ENCODE results near the gene UTP18. TPM values are rescaled to one million over a fixed set of nuclear protein-coding genes. Genes with fewer than 3 reads are reported as not detected.

The UTP18 gene
- total and polyA plus RNA-seq, 7 experiments from 2014 or later = 31.1 to 71.6 (median 46.2) TPM

GRCh38 chr17:51240275-51240674, 20.1 kb upstream of the UTP18 start:
- H3K27ac Mint-ChIP-seq = peak overlapping the region in 5 of 9 donors; percentile 28 to 81 (median 38)
- H3K9me3 Mint-ChIP-seq = no peaks in the 10 kb centered on the region
- peaks cover 26 to 75% (median 60%) of the 10 kb centered on the region in 7 donors for H3K4me1 Mint-ChIP-seq
- no peak for DNase-seq
- ATAC-seq = no peak
- H3K4me1 ChIP-seq (ENCODE audit: control insufficient read depth in 2 of 2, insufficient read depth in 2 of 2, low read length in 2 of 2) = no peaks in the 10 kb centered on the region
- no peak overlapping the region for H3K4me3 Mint-ChIP-seq
- no peaks in the 10 kb centered on the region for H3K27me3 Mint-ChIP-seq
- H3K27ac ChIP-seq (ENCODE audit: low read depth, low read length) = no peak overlapping the region
- H3K36me3 Mint-ChIP-seq = peaks cover 0 to 12% (median 0%) of the 10 kb centered on the region in 5 donors
- H3K4me3 ChIP-seq (ENCODE audit: low read length) = no peak overlapping the region
- intact Hi-C loops (cut with micrococcal nuclease) = no loop called here
- H3K27me3 ChIP-seq (ENCODE audit: control insufficient read depth in 2 of 2, insufficient read depth in 2 of 2, low read length in 2 of 2) = no peaks in the 10 kb centered on the region
- ChIA-PET CTCF (no interaction called here), POLR2A (interaction anchor here (0.6 kb wide), 1 partner anchor 17 kb away, joined by 3 read pairs; no protein-coding TSS in a partner anchor)
- H3K36me3 ChIP-seq (ENCODE audit: control insufficient read depth in 2 of 3, insufficient read depth in 3 of 3, low read length in 3 of 3) = no peaks in the 10 kb centered on the region
- H3K9me3 ChIP-seq (ENCODE audit: control insufficient read depth in 2 of 3, low read length in 3 of 3) = no peaks in the 10 kb centered on the region

GRCh38 chr17:51244041-51244440, 16.3 kb upstream of the UTP18 start:
- POLR2A ChIA-PET = no interaction called here
- DNase-seq = no peak
- H3K4me1 ChIP-seq (ENCODE audit: control insufficient read depth in 2 of 2, insufficient read depth in 2 of 2, low read length in 2 of 2) = no peaks in the 10 kb centered on the region
- H3K27me3 ChIP-seq (ENCODE audit: control insufficient read depth in 2 of 2, insufficient read depth in 2 of 2, low read length in 2 of 2) = no peaks in the 10 kb centered on the region
- no peak overlapping the region for H3K27ac ChIP-seq (ENCODE audit: low read depth, low read length)
- CTCF ChIA-PET = no interaction called here
- Mint-ChIP-seq H3K4me1 (peaks cover 7 to 48% (median 40%) of the 10 kb centered on the region in 7 donors), H3K27me3 (no peaks in the 10 kb centered on the region), H3K27ac (no peak overlapping the region), H3K36me3 (peaks cover 0 to 20% (median 5%) of the 10 kb centered on the region in 5 donors), H3K9me3 (no peaks in the 10 kb centered on the region), H3K4me3 (no peak overlapping the region)
- no peak overlapping the region for H3K4me3 ChIP-seq (ENCODE audit: low read length)
- intact Hi-C loops (cut with micrococcal nuclease) = no loop called here
- no peak for ATAC-seq
- H3K9me3 ChIP-seq (ENCODE audit: control insufficient read depth in 2 of 3, low read length in 3 of 3) = no peaks in the 10 kb centered on the region
- no peaks in the 10 kb centered on the region for H3K36me3 ChIP-seq (ENCODE audit: control insufficient read depth in 2 of 3, insufficient read depth in 3 of 3, low read length in 3 of 3)

- Mint-ChIP-seq H3K4me1 (peaks cover 7 to 43% (median 29%) of the 10 kb centered on the region in 7 donors), H3K4me3 (no peak overlapping the region), H3K27ac (no peak overlapping the region), H3K27me3 (no peaks in the 10 kb centered on the region), H3K36me3 (peaks cover 0 to 26% (median 8%) of the 10 kb centered on the region in 5 donors), H3K9me3 (no peaks in the 10 kb centered on the region)
- H3K27me3 ChIP-seq (ENCODE audit: control insufficient read depth in 2 of 2, insufficient read depth in 2 of 2, low read length in 2 of 2) = no peaks in the 10 kb centered on the region
- H3K4me1 ChIP-seq (ENCODE audit: control insufficient read depth in 2 of 2, insufficient read depth in 2 of 2, low read length in 2 of 2) = no peaks in the 10 kb centered on the region
- CTCF ChIA-PET = no interaction called here
- no peak overlapping the region for H3K27ac ChIP-seq (ENCODE audit: low read depth, low read length)
- no peaks in the 10 kb centered on the region for H3K9me3 ChIP-seq (ENCODE audit: control insufficient read depth in 2 of 3, low read length in 3 of 3)
- DNase-seq (no peak), ATAC-seq (no peak)
- no peak overlapping the region for H3K4me3 ChIP-seq (ENCODE audit: low read length)
- no peaks in the 10 kb centered on the region for H3K36me3 ChIP-seq (ENCODE audit: control insufficient read depth in 2 of 3, insufficient read depth in 3 of 3, low read length in 3 of 3)
- POLR2A ChIA-PET = interaction anchor here (0.6 kb wide), 1 partner anchor 84 kb away, joined by 4 read pairs; no protein-coding TSS in a partner anchor
- intact Hi-C loops (cut with micrococcal nuclease) = no loop called here
These were observed 14.8 kb upstream of the UTP18 start for GRCh38 chr17:51245535-51245934.

- H3K4me3 Mint-ChIP-seq = no peak overlapping the region
- no peaks in the 10 kb centered on the region for H3K27me3 ChIP-seq (ENCODE audit: control insufficient read depth in 2 of 2, insufficient read depth in 2 of 2, low read length in 2 of 2)
- DNase-seq = no peak
- peaks cover 12 to 42% (median 33%) of the 10 kb centered on the region in 7 donors for H3K4me1 Mint-ChIP-seq
- H3K9me3 Mint-ChIP-seq = no peaks in the 10 kb centered on the region
- H3K36me3 Mint-ChIP-seq = peaks cover 11 to 46% (median 25%) of the 10 kb centered on the region in 5 donors
- peaks cover 0 to 3% (median 0%) of the 10 kb centered on the region in 3 experiments for H3K36me3 ChIP-seq (ENCODE audit: control insufficient read depth in 2 of 3, insufficient read depth in 3 of 3, low read length in 3 of 3)
- peaks cover 0 to 4% of the 10 kb centered on the region in 2 donors for H3K4me1 ChIP-seq (ENCODE audit: control insufficient read depth in 2 of 2, insufficient read depth in 2 of 2, low read length in 2 of 2)
- ChIA-PET CTCF (no interaction called here), POLR2A (interaction anchor here (1.4 kb wide), 1 partner anchor 11 kb away, joined by 3 read pairs; no protein-coding TSS in a partner anchor)
- no peaks in the 10 kb centered on the region for H3K27me3 Mint-ChIP-seq
- H3K27ac Mint-ChIP-seq = peak overlapping the region in 1 of 9 donors; percentile 13
- H3K27ac ChIP-seq (ENCODE audit: low read depth, low read length) = no peak overlapping the region
- intact Hi-C loops (cut with micrococcal nuclease) = no loop called here
- H3K4me3 ChIP-seq (ENCODE audit: low read length) = no peak overlapping the region
- ATAC-seq = no peak
- no peaks in the 10 kb centered on the region for H3K9me3 ChIP-seq (ENCODE audit: control insufficient read depth in 2 of 3, low read length in 3 of 3)
These were observed 10.0 kb upstream of the UTP18 start for GRCh38 chr17:51250314-51250840.

GRCh38 chr17:51251010-51251409, 9.3 kb upstream of the UTP18 start:
- ATAC-seq (no peak), DNase-seq (no peak)
- Histone ChIP-seq H3K27me3 (ENCODE audit: control insufficient read depth in 2 of 2, insufficient read depth in 2 of 2, low read length in 2 of 2) (no peaks in the 10 kb centered on the region), H3K36me3 (ENCODE audit: control insufficient read depth in 2 of 3, insufficient read depth in 3 of 3, low read length in 3 of 3) (peaks cover 0 to 5% (median 0%) of the 10 kb centered on the region in 3 experiments), H3K27ac (ENCODE audit: low read depth, low read length) (no peak overlapping the region), H3K4me1 (ENCODE audit: control insufficient read depth in 2 of 2, insufficient read depth in 2 of 2, low read length in 2 of 2) (peaks cover 0 to 4% of the 10 kb centered on the region in 2 donors), H3K9me3 (ENCODE audit: control insufficient read depth in 2 of 3, low read length in 3 of 3) (no peaks in the 10 kb centered on the region), H3K4me3 (ENCODE audit: low read length) (no peak overlapping the region)
- Mint-ChIP-seq H3K4me1 (peaks cover 17 to 46% (median 38%) of the 10 kb centered on the region in 7 donors), H3K27me3 (no peaks in the 10 kb centered on the region), H3K4me3 (peak overlapping the region in 1 of 10 donors; percentile 7), H3K36me3 (peaks cover 11 to 45% (median 25%) of the 10 kb centered on the region in 5 donors), H3K9me3 (no peaks in the 10 kb centered on the region), H3K27ac (peak overlapping the region in 2 of 9 donors; percentile 18 to 38)
- POLR2A ChIA-PET = interaction anchor here (1.4 kb wide), 1 partner anchor 10 kb away, joined by 3 read pairs; no protein-coding TSS in a partner anchor
- intact Hi-C loops (cut with micrococcal nuclease) = no loop called here
- CTCF ChIA-PET = interaction anchor here (0.7 kb wide), 2 partner anchors 53 to 159 kb away, joined by 3 read pairs; no protein-coding TSS in a partner anchor

- peak overlapping the region in 4 of 10 donors; percentile 15 to 91 (median 24) for H3K4me3 Mint-ChIP-seq
- no peak overlapping the region for H3K27ac ChIP-seq (ENCODE audit: low read depth, low read length)
- POLR2A ChIA-PET = no interaction called here
- H3K36me3 Mint-ChIP-seq = peaks cover 11 to 35% (median 24%) of the 10 kb centered on the region in 5 donors
- H3K9me3 Mint-ChIP-seq = no peaks in the 10 kb centered on the region
- H3K4me3 ChIP-seq (ENCODE audit: low read length) = no peak overlapping the region
- intact Hi-C loops (cut with micrococcal nuclease) = no loop called here
- peaks cover 0 to 19% (median 0%) of the 10 kb centered on the region in 3 experiments for H3K36me3 ChIP-seq (ENCODE audit: control insufficient read depth in 2 of 3, insufficient read depth in 3 of 3, low read length in 3 of 3)
- H3K4me1 Mint-ChIP-seq = peaks cover 45 to 72% (median 66%) of the 10 kb centered on the region in 7 donors
- H3K27me3 ChIP-seq (ENCODE audit: control insufficient read depth in 2 of 2, insufficient read depth in 2 of 2, low read length in 2 of 2) = no peaks in the 10 kb centered on the region
- no peaks in the 10 kb centered on the region for H3K27me3 Mint-ChIP-seq
- CTCF ChIA-PET = no interaction called here
- no peak for ATAC-seq
- H3K27ac Mint-ChIP-seq = no peak overlapping the region
- no peak for DNase-seq
- no peaks in the 10 kb centered on the region for H3K9me3 ChIP-seq (ENCODE audit: control insufficient read depth in 2 of 3, low read length in 3 of 3)
- peaks cover 22 to 26% of the 10 kb centered on the region in 2 donors for H3K4me1 ChIP-seq (ENCODE audit: control insufficient read depth in 2 of 2, insufficient read depth in 2 of 2, low read length in 2 of 2)
These were observed 4.7 kb upstream of the UTP18 start for GRCh38 chr17:51255673-51256072.

- no peaks in the 10 kb centered on the region for H3K27me3 Mint-ChIP-seq
- Histone ChIP-seq H3K27ac (ENCODE audit: low read depth, low read length) (no peak overlapping the region), H3K36me3 (ENCODE audit: control insufficient read depth in 2 of 3, insufficient read depth in 3 of 3, low read length in 3 of 3) (peaks cover 0 to 19% (median 0%) of the 10 kb centered on the region in 3 experiments), H3K4me3 (ENCODE audit: low read length) (no peak overlapping the region), H3K4me1 (ENCODE audit: control insufficient read depth in 2 of 2, insufficient read depth in 2 of 2, low read length in 2 of 2) (peaks cover 22 to 27% of the 10 kb centered on the region in 2 donors), H3K9me3 (ENCODE audit: control insufficient read depth in 2 of 3, low read length in 3 of 3) (no peaks in the 10 kb centered on the region), H3K27me3 (ENCODE audit: control insufficient read depth in 2 of 2, insufficient read depth in 2 of 2, low read length in 2 of 2) (no peaks in the 10 kb centered on the region)
- DNase-seq (no peak), ATAC-seq (no peak)
- POLR2A ChIA-PET = no interaction called here
- CTCF ChIA-PET = no interaction called here
- peaks cover 10 to 31% (median 20%) of the 10 kb centered on the region in 5 donors for H3K36me3 Mint-ChIP-seq
- H3K27ac Mint-ChIP-seq = no peak overlapping the region
- intact Hi-C loops (cut with micrococcal nuclease) = no loop called here
- peaks cover 44 to 69% (median 62%) of the 10 kb centered on the region in 7 donors for H3K4me1 Mint-ChIP-seq
- peak overlapping the region in 4 of 10 donors; percentile 15 to 91 (median 24) for H3K4me3 Mint-ChIP-seq
- H3K9me3 Mint-ChIP-seq = no peaks in the 10 kb centered on the region
These were observed 4.2 kb upstream of the UTP18 start for GRCh38 chr17:51256101-51256500.

Measured in naive thymus-derived CD4-positive, alpha-beta T cell (primary cell).